GM18499 (cell line): ENCODE measurements around the gene ZNF697.

Experiments used
- ATAC-seq: cut with Tn5 transposase; IDR thresholded peaks from one replicate; pipeline ENCODE4 v1.9.1; 2021; ENCODE audit warnings: moderate number of reproducible peaks; ENCODE audit not compliant: insufficient read depth, unreplicated experiment

The ZNF697 gene

GRCh38 chr1:119667173-119667572 is 19.1 kb upstream of the ZNF697 start:
- no peak for ATAC-seq

GRCh38 chr1:119664067-119664466 is 16.0 kb upstream of the ZNF697 start:
- no peak for ATAC-seq

GRCh38 chr1:119662034-119662437 is 14.0 kb upstream of the ZNF697 start:
- peak; percentile 51 for ATAC-seq

GRCh38 chr1:119660253-119661083 is 12.4 kb upstream of the ZNF697 start:
- ATAC-seq, result no peak

- ATAC-seq, result no peak
These were observed 11.6 kb upstream of the ZNF697 start for GRCh38 chr1:119659628-119660027.

GRCh38 chr1:119656410-119656955 is 8.4 kb upstream of the ZNF697 start:
- peak; percentile 62 for ATAC-seq

- ATAC-seq, result no peak
These were observed 7.1 kb upstream of the ZNF697 start for GRCh38 chr1:119655154-119655553.

- no peak for ATAC-seq
These were observed 5.7 kb upstream of the ZNF697 start for GRCh38 chr1:119653839-119654170.

GRCh38 chr1:119653135-119653838 is 5.2 kb upstream of the ZNF697 start:
- no peak for ATAC-seq

GRCh38 chr1:119652587-119652986 is 4.5 kb upstream of the ZNF697 start:
- ATAC-seq, result no peak

GRCh38 chr1:119651641-119652040 is 3.6 kb upstream of the ZNF697 start:
- ATAC-seq, result no peak

- no peak for ATAC-seq
These were observed 3.1 kb upstream of the ZNF697 start for GRCh38 chr1:119651133-119651532.

GRCh38 chr1:119648620-119649004 is 546 bp upstream of the ZNF697 start:
- no peak for ATAC-seq

- ATAC-seq, result no peak
These were observed 785 bp downstream of the ZNF697 start for GRCh38 chr1:119647228-119647733.

GRCh38 chr1:119646521-119647227 is 1.4 kb downstream of the ZNF697 start:
- no peak for ATAC-seq

GRCh38 chr1:119639109-119639508 is 9.0 kb downstream of the ZNF697 start:
- no peak for ATAC-seq

- no peak for ATAC-seq
These were observed 10.4 kb downstream of the ZNF697 start for GRCh38 chr1:119637710-119638109.

- ATAC-seq, result no peak
These were observed 11.5 kb downstream of the ZNF697 start for GRCh38 chr1:119636491-119637089.

GRCh38 chr1:119635811-119636390 is 12.2 kb downstream of the ZNF697 start:
- ATAC-seq, result no peak

- ATAC-seq, result no peak
These were observed 14.1 kb downstream of the ZNF697 start for GRCh38 chr1:119634016-119634415.
